Measurements from ENCODE around the gene ENDOG.
"Not testable (repeated sequence)": the region's sequence is repeated elsewhere in the genome, so short reads cannot be mapped to it uniquely, and the experiment has no call there.

Gene ENDOG

GRCh38 chr9:128818099-128818838 is at the start of gene ENDOG:
ENDOG (plus strand) TSS chr9:128818500; CDS start chr9:128818685, 185 bp downstream.
- peak; percentile 94 for DNase-seq

- no peak for DNase-seq
Measured at GRCh38 chr9:128768606-128769005, 49.7 kb upstream of the ENDOG start.

GRCh38 chr9:128770286-128771030 is 47.8 kb upstream of the ENDOG start:
- no peak for DNase-seq

GRCh38 chr9:128771094-128771721 is 47.1 kb upstream of the ENDOG start:
- DNase-seq: no peak

GRCh38 chr9:128771745-128772519 is 46.4 kb upstream of the ENDOG start, which contains the start of gene ZER1:
ZER1 (minus strand) TSS chr9:128771927; CDS start chr9:128755565, 16,362 bp downstream.
- DNase-seq: peak; percentile 16

- DNase-seq: no peak
Measured at GRCh38 chr9:128773049-128773448, 45.3 kb upstream of the ENDOG start.

GRCh38 chr9:128774804-128775203 is 43.5 kb upstream of the ENDOG start:
- DNase-seq: no peak

- DNase-seq: not testable (repeated sequence)
Measured at GRCh38 chr9:128780093-128780492, 38.2 kb upstream of the ENDOG start.

- DNase-seq: no peak
Measured at GRCh38 chr9:128781187-128782070, 36.9 kb upstream of the ENDOG start.

- DNase-seq: no peak
Measured at GRCh38 chr9:128782669-128783068, 35.6 kb upstream of the ENDOG start.

- no peak for DNase-seq
Measured at GRCh38 chr9:128785427-128785826, 32.9 kb upstream of the ENDOG start.

GRCh38 chr9:128786681-128787601 is 31.4 kb upstream of the ENDOG start, which contains the start of gene TBC1D13:
TBC1D13 (plus strand) TSS chr9:128787253; CDS start chr9:128787354, 101 bp downstream.
- peak; percentile 54 for DNase-seq

GRCh38 chr9:128787659-128788058 is 30.6 kb upstream of the ENDOG start:
- no peak for DNase-seq

GRCh38 chr9:128788445-128788844 is 29.9 kb upstream of the ENDOG start:
- DNase-seq: no peak

GRCh38 chr9:128790536-128790935 is 27.8 kb upstream of the ENDOG start:
- no peak for DNase-seq

GRCh38 chr9:128792134-128792533 is 26.2 kb upstream of the ENDOG start:
- no peak for DNase-seq

GRCh38 chr9:128792978-128793686 is 25.2 kb upstream of the ENDOG start:
- DNase-seq: no peak

GRCh38 chr9:128794961-128795360 is 23.3 kb upstream of the ENDOG start:
- not testable (repeated sequence) for DNase-seq

GRCh38 chr9:128798896-128799295 is 19.4 kb upstream of the ENDOG start:
- no peak for DNase-seq

GRCh38 chr9:128800061-128800460 is 18.2 kb upstream of the ENDOG start:
- no peak for DNase-seq
